SHP77 treated with DMSO at 0.1 percent for 48 hours (cell line): Measurements from ENCODE around the gene CCDC85B.
A peak's percentile ranks its signal among the peaks of the same experiment; 100 is the strongest.
"Not testable (repeated sequence)": the region's sequence is repeated elsewhere in the genome, so short reads cannot be mapped to it uniquely, and the experiment has no call there.

ENCODE experiments used
- DNase-seq: peaks from one replicate; lab custom pipeline; 2025; lab: John Stamatoyannopoulos, UW

CCDC85B gene

GRCh38 chr11:65890324-65891218 lies at the start of gene CCDC85B:
Gene CCDC85B (plus strand): TSS chr11:65890673. CDS start chr11:65890784, 111 bp downstream.
- peak; percentile 87 for DNase-seq

GRCh38 chr11:65842144-65842543 lies 48.3 kb upstream of the CCDC85B start:
- no peak for DNase-seq

GRCh38 chr11:65843811-65844210 lies 46.7 kb upstream of the CCDC85B start:
- DNase-seq = no peak

- DNase-seq = no peak
Observed at GRCh38 chr11:65844231-65844872, 46.1 kb upstream of the CCDC85B start.

GRCh38 chr11:65847746-65848145 lies 42.7 kb upstream of the CCDC85B start:
- no peak for DNase-seq

GRCh38 chr11:65848693-65849092 lies 41.8 kb upstream of the CCDC85B start:
- not testable (repeated sequence) for DNase-seq

GRCh38 chr11:65849366-65849765 lies 41.1 kb upstream of the CCDC85B start:
- no peak for DNase-seq

- DNase-seq = no peak
Observed at GRCh38 chr11:65849771-65850216, 40.7 kb upstream of the CCDC85B start.

- no peak for DNase-seq
Observed at GRCh38 chr11:65850217-65851082, 40.0 kb upstream of the CCDC85B start.

- no peak for DNase-seq
Observed at GRCh38 chr11:65851083-65851579, 39.3 kb upstream of the CCDC85B start.

GRCh38 chr11:65851811-65852507 lies 38.5 kb upstream of the CCDC85B start:
- DNase-seq = no peak

- no peak for DNase-seq
Observed at GRCh38 chr11:65852508-65853245, 37.8 kb upstream of the CCDC85B start.

GRCh38 chr11:65853246-65853979 lies 37.1 kb upstream of the CCDC85B start:
- DNase-seq = no peak

GRCh38 chr11:65854161-65854592 lies 36.3 kb upstream of the CCDC85B start:
- DNase-seq = no peak

GRCh38 chr11:65854852-65855837 lies 35.3 kb upstream of the CCDC85B start:
- DNase-seq = no peak

GRCh38 chr11:65855927-65856363 lies 34.5 kb upstream of the CCDC85B start:
- no peak for DNase-seq

GRCh38 chr11:65856689-65857499 lies 33.6 kb upstream of the CCDC85B start:
- DNase-seq = no peak

- no peak for DNase-seq
Observed at GRCh38 chr11:65857500-65857852, 33.0 kb upstream of the CCDC85B start.
